HEK293T (cell line): Measurements from ENCODE around the gene MAPKAPK3.

Experiments
- CTCF ChIA-PET: fragments of 350-600 bp; formaldehyde crosslinking; extraction: SDS; loops from one replicate; lab custom pipeline; 2021; ENCODE audit warnings: antibody characterized with exemption, inconsistent platforms; lab: Yijun Ruan, JAX
- POLR2A ChIA-PET: fragments of 350-600 bp; formaldehyde crosslinking; extraction: SDS; loops from one replicate; lab custom pipeline; 2020; ENCODE audit warnings: antibody characterized with exemption, inconsistent platforms; lab: Yijun Ruan, JAX
- DNase-seq: peaks from one replicate; pipeline ENCODE4 v3.0.0; 2012; ENCODE audit warnings: mixed read lengths; ENCODE audit errors: extremely low spot score
- ARNT ChIP-seq: fragments of 450-650 bp; IDR thresholded peaks from 2 replicates; pipeline ENCODE4 v1.6.1; 2017; ENCODE audit warnings: mild to moderate bottlenecking
- BHLHE40 ChIP-seq: fragments of 450-650 bp; IDR thresholded peaks from 2 replicates; pipeline ENCODE4 v1.6.1; 2016; ENCODE audit warnings: mild to moderate bottlenecking, moderate library complexity, borderline replicate concordance
- CTBP1 ChIP-seq: fragments of 450-650 bp; IDR thresholded peaks from 2 replicates; pipeline ENCODE4 v1.6.1; 2016; ENCODE audit warnings: borderline replicate concordance
- ELF4 ChIP-seq: fragments of 450-650 bp; IDR thresholded peaks from 2 replicates; pipeline ENCODE4 v1.6.1; 2017; ENCODE audit warnings: antibody characterized with exemption
- FOXA1 ChIP-seq: fragments of 450-650 bp; IDR thresholded peaks from 2 replicates; pipeline ENCODE4 v1.6.1; 2016; ENCODE audit warnings: mild to moderate bottlenecking
- FOXK2 ChIP-seq: fragments of 450-650 bp; IDR thresholded peaks from 2 replicates; pipeline ENCODE4 v1.6.1; 2016; ENCODE audit warnings: mild to moderate bottlenecking
- FOXM1 ChIP-seq: fragments of 450-650 bp; IDR thresholded peaks from 2 replicates; pipeline ENCODE4 v1.6.1; 2017; ENCODE audit warnings: mild to moderate bottlenecking, borderline replicate concordance
- HDGF ChIP-seq: fragments of 450-650 bp; IDR thresholded peaks from 2 replicates; pipeline ENCODE4 v1.6.1; 2017; ENCODE audit warnings: antibody characterized with exemption, borderline replicate concordance
- L3MBTL2 ChIP-seq: fragments of 450-650 bp; conservative IDR thresholded peaks from 2 replicates; pipeline ENCODE4 v1.6.1; 2016; ENCODE audit warnings: mild to moderate bottlenecking
- LEF1 ChIP-seq: fragments of 450-650 bp; IDR thresholded peaks from 2 replicates; pipeline ENCODE4 v1.6.1; 2017; ENCODE audit warnings: mild to moderate bottlenecking, borderline replicate concordance
- NFRKB ChIP-seq: fragments of 450-650 bp; IDR thresholded peaks from 2 replicates; pipeline ENCODE4 v1.6.1; 2016; ENCODE audit warnings: mild to moderate bottlenecking, moderate library complexity
- PKNOX1 ChIP-seq: fragments of 450-650 bp; IDR thresholded peaks from 2 replicates; pipeline ENCODE4 v1.6.1; 2016
- SP1 ChIP-seq: fragments of 450-650 bp; IDR thresholded peaks from 2 replicates; pipeline ENCODE4 v1.6.1; 2017
- SUZ12 ChIP-seq: fragments of 450-650 bp; IDR thresholded peaks from 2 replicates; pipeline ENCODE4 v1.6.1; 2016; ENCODE audit warnings: mild to moderate bottlenecking
- TARDBP ChIP-seq: fragments of 450-650 bp; IDR thresholded peaks from 2 replicates; pipeline ENCODE4 v1.6.1; 2016
- ZNF384 ChIP-seq: fragments of 450-650 bp; IDR thresholded peaks from 2 replicates; pipeline ENCODE4 v1.6.1; 2016

The MAPKAPK3 gene

GRCh38 chr3:50599716-50600118 is 17.2 kb upstream of the MAPKAPK3 start:
- ChIA-PET CTCF (no interaction called here), POLR2A (no interaction called here)
- DNase-seq, result no peak
- no peak for TF ChIP-seq FOXA1
- no peak for TF ChIP-seq SP1
- TF ChIP-seq FOXM1, result no peak
- no peak for TF ChIP-seq ZNF384
- no peak for TF ChIP-seq ELF4
- TF ChIP-seq BHLHE40, result no peak
- no peak for TF ChIP-seq CTBP1
- no peak for TF ChIP-seq L3MBTL2
- no peak for TF ChIP-seq ARNT
- no peak for TF ChIP-seq SUZ12
- no peak for TF ChIP-seq NFRKB
- TF ChIP-seq PKNOX1, result no peak
- TF ChIP-seq LEF1, result no peak

GRCh38 chr3:50600141-50600753 is 16.7 kb upstream of the MAPKAPK3 start:
- ChIA-PET POLR2A (interaction anchor here (1.6 kb wide), 1 partner anchor 263 kb away, joined by 4 read pairs; no protein-coding TSS in a partner anchor), CTCF (interaction anchor here (2.1 kb wide), 1 partner anchor 29 kb away, joined by 8 read pairs; no protein-coding TSS in a partner anchor)
- no peak for DNase-seq
- TF ChIP-seq PKNOX1 (no peak), ZNF384 (no peak), FOXK2 (no peak), TARDBP (no peak), BHLHE40 (no peak), SUZ12 (no peak), ARNT (no peak), FOXM1 (no peak), LEF1 (no peak)

DNA sequence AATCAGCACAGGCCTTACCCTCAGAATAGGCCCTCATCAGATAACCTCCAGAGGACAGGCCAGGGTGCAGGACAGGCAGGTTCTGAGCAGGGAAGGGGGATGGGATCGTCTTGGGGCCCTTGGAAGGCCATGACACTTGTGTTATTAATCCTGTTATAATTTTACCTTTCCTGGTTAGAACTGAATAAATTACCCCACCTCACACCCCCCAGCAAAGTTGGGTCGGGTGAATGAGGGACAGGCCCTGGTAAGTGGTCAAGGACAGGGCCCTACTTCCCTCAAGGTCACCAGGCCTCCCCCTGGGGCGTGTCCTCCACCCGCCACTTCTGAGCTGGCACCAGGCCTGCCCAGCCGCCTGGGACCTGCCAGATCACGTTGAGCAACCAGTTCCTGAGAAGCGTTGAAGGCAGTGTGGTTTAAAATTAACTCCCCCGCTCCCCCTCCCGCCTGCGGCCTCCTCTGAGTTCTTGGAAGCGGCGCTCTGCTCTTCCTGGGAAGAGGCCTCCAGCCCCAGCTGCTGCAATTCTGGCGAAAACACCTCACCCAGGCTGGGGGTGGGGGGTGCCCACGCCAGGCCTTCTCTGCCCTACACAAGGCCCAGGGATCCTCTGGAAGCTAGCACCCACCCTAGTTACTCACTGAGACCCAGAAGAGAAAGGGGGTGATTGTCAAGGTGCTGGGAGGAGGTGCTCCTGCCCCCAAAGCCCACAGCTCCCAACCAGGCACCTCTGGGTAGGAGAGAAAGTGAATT is 15.9 kb upstream of the MAPKAPK3 start:
- ChIA-PET CTCF (interaction anchor here (0.6 to 2.1 kb wide), 3 partner anchors 30 to 138 kb away, joined by 3 to 8 read pairs (median 5); no protein-coding TSS in a partner anchor), POLR2A (interaction anchor here (1.6 kb wide), 1 partner anchor 264 kb away, joined by 4 read pairs; no protein-coding TSS in a partner anchor)
- DNase-seq, result no peak
- no peak for TF ChIP-seq SP1
- no peak for TF ChIP-seq LEF1
- no peak for TF ChIP-seq ARNT
- no peak for TF ChIP-seq HDGF
- TF ChIP-seq FOXM1, result no peak
- TF ChIP-seq CTBP1, result no peak
- no peak for TF ChIP-seq ELF4
- TF ChIP-seq BHLHE40, result no peak
- TF ChIP-seq FOXK2, result no peak
- no peak for TF ChIP-seq ZNF384
- TF ChIP-seq NFRKB, result no peak
- no peak for TF ChIP-seq PKNOX1
- TF ChIP-seq TARDBP, result no peak
- TF ChIP-seq L3MBTL2, result no peak
- TF ChIP-seq FOXA1, result no peak
- no peak for TF ChIP-seq SUZ12

GRCh38 chr3:50602595-50603191 is 14.3 kb upstream of the MAPKAPK3 start:
- CTCF ChIA-PET, result no interaction called here
- DNase-seq, result no peak
- no peak for TF ChIP-seq PKNOX1
- no peak for TF ChIP-seq ZNF384
- no peak for TF ChIP-seq LEF1
- no peak for TF ChIP-seq NFRKB
- no peak for TF ChIP-seq FOXM1
- TF ChIP-seq L3MBTL2, result no peak
- TF ChIP-seq SP1, result no peak
- TF ChIP-seq FOXK2, result no peak
- TF ChIP-seq ARNT, result no peak
- no peak for TF ChIP-seq HDGF
- TF ChIP-seq CTBP1, result no peak
- no peak for TF ChIP-seq SUZ12
- no peak for TF ChIP-seq FOXA1
- TF ChIP-seq ELF4, result no peak
- no peak for TF ChIP-seq BHLHE40
- no peak for TF ChIP-seq TARDBP
- POLR2A ChIA-PET, result no interaction called here
